ENCODE measurements around the gene IKZF5.

IKZF5 gene

DNA sequence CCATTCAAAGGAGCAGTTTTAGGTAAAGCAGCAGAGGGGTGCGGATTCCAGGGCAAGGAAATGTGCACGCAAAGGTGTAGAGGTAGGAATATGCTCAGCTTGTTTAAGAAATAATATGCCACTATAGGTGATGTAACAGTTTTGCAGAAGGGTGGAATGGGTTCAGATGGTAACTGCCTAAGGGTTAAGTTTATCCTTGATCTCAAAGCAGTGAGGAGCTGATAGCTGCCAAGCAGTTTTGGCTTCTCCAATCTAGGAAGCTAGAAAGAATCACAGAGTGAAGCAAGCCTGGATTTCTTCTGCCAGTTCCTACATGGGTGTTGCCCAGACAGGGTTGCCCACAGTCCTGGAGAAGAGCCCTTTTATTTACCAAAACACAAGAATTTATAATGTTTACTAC is 6.2 kb upstream of the IKZF5 start:
- no peak for DNase-seq

DNA sequence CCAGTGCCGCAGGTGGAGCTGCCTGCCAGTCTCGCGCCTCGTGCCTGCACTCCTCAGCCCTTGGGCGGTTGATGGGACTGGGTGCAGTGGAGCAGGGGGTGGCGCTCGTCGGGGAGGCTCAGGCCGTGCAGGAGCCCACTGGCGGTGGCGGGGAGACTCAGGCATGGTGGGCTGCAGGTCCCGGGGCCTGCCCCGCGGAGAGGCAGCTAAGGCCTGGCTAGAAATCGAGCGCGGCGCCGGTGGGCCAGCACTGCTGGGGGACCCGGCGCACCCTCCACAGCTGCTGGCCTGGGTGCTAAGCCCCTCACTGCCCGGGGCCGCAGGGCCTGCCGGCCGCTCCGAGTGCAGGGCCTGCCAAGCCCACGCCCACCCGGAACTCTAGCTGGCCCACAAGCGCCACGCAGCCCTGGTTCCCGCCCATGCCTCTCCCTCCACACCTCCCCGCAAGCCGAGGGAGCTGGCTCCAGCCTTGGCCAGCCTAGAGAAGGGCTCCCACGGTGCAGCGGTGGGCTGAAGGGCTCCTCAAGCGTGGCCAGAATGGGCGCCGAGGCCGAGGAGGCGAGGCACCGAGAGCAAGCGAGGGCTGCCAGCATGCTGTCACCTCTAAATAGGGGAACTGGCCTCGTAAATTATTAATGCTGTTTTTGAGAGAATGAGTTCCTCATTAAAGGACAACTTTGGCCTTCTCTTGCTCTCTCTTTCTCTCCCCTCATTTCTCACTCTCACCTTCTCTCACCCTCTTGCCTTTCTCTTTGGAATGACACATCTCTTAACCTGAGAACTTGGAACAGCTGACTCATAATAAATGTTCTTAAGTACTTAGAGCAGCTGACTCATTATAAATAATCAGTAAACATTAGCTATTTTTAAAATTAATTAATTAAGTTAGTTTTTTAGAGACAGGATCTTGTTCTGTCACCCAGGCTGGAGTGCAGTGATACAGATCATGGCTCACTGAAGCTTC is 5.1 kb upstream of the IKZF5 start:
- no peak for DNase-seq

DNA sequence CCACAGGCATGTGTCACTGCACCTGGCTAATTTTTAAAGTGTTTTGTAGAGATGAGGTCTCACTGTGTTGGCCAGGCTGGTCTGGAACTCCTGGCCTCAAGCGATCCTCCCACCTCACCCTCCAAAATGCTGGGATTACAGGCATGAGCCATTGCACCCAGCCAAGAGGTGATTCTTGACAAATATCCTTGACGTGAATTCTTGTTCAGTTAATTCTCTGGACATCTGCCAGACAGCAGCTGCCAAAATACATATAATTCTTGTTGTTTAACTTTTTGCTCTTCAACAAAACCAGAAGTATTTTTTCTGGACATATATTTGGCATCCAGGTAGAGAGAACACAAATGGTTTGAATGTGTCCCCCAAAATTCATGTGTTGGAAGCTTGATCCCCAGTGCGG is 3.4 kb upstream of the IKZF5 start:
- no peak for DNase-seq

DNA sequence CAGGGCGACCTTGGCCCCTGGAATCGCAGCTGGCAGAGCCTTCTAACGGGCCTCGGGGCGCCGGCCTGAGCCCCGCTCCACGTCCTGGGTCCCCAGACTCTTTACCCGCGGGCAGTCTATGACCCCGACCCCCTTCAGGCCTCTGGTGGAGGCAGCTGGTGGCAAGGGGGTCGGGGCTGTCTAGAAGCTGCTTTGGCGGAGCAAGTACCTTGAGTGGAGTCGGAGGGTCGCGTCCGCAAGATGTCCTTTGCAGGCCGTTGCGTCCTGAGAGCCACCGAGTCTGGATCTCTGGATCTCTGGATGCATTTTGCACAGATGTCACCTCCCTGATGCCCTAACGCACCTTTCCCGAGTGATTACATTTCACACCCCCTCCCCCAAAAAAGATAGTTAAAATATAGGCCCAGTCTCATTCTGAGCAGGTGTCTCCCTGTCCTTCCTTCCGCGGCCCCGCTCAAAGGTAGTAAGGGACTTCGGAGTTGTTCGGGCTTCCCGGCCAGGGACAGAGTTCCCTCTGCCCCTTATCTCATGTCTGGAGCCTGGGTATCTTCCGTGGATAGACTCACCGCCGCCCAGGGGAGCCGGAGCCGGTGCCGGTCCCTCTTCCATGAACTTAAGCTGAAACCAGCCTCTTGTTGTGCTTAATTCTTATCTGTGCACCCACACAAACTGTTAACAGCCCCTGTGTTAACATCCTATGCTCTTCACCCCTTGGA is 668 bp upstream of the IKZF5 start:
- DNase-seq = peak; percentile 17

GRCh38 chr10:123007558-123008354 is 839 bp downstream of the IKZF5 start:
- DNase-seq = peak; percentile 59

GRCh38 chr10:123004298-123004697 is 4.3 kb downstream of the IKZF5 start:
- no peak for DNase-seq

GRCh38 chr10:123001370-123001769 is 7.2 kb downstream of the IKZF5 start:
- DNase-seq = no peak

- DNase-seq = no peak
Observed at GRCh38 chr10:123000155-123000554, 8.4 kb downstream of the IKZF5 start.

GRCh38 chr10:122999347-122999746 is 9.2 kb downstream of the IKZF5 start:
- no peak for DNase-seq

GRCh38 chr10:122998934-122999333 is 9.7 kb downstream of the IKZF5 start:
- DNase-seq = no peak

- no peak for DNase-seq
Observed at GRCh38 chr10:122998360-122998917, 10.2 kb downstream of the IKZF5 start.

DNA sequence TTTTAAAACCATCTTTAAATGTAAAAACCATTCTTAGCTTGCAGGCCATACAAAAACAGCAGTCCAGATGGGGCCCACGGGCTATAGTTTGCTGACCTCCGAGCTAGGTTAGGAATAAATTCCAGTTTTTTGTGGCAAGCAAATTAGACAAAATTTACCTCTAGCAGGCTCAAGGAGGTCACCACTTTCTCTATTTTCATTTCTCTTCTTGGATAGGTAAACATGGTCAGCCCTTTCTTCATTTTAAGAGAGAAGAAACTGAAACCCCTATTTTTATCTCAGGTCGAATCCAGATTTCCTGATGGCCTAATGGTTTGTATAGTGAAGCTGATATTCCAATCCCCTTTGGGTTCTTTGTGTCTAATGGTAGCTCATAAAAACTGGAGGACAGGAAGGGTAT is 10.7 kb downstream of the IKZF5 start:
- no peak for DNase-seq

GRCh38 chr10:122995936-122996335 is 12.7 kb downstream of the IKZF5 start:
- DNase-seq = no peak

DNA sequence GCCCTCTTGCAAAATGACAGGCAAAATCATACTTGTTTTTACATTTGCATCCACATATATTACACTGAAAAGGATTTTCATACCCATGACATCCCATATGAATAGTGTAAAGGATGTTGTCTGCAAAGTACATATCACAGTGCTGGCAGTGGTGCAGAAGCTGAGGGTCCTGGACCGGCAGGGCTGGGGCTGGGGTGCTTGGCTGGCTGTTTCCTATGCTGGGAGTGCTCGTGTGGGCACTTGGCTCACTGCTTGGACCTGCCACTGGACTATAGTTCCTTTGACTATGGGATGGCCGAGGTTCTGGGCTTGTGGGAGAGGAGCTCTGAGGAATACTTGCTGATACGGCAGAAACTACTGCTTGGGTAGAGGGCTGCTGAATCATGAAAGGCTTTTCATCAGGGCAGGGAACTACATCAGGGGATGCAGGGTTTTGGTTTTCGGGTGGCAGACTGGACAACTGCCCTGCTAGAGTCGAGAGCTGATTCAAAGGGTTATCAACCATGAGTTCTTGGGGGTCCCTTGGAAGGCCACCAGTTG is 14.7 kb downstream of the IKZF5 start:
- no peak for DNase-seq

- DNase-seq = no peak
Observed at GRCh38 chr10:122992031-122992585, 16.5 kb downstream of the IKZF5 start.

DNA sequence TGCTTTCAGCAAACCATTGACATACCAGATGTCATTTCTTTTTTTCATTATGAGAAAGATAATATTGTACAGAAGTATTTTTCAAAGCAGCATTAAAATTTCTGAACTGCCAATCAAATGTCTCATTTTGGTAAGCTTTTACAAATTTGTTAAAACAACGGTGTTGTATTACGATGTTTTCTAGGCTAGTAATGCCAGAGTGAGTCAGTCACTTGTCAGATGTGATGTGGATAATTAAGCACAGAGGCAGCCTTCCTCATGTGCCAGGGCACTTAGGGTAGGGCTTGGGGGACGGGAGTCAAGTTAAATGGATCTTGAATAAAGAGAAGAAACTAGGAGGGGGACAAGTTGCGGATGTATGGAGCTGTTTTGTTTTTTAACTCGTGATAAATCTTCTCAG is 18.3 kb downstream of the IKZF5 start:
- DNase-seq = peak; percentile 4

DNA sequence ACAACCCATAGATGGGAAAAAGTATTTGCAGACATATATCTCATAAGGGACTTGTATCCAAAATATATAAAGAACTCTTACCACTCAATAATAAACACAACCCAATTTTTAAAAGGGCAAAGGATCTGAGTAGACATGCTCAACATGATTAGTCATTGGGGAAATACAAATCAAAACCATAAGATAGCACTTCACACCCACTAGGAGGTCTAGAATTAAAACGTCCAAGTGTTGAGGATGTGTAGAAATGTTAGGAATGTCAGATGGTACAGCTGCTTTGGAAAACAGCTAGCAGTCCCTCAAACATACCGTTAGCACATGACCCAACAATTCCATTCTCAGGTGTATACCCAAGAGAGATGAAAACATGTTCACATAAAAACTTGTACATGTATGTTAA is 20.1 kb downstream of the IKZF5 start:
- peak; percentile 23 for DNase-seq

GRCh38 chr10:122986335-122986734 is 22.3 kb downstream of the IKZF5 start:
- DNase-seq = no peak

- no peak for DNase-seq
Observed at GRCh38 chr10:122984708-122985107, 23.9 kb downstream of the IKZF5 start.

GRCh38 chr10:122983898-122984297 is 24.7 kb downstream of the IKZF5 start:
- no peak for DNase-seq

DNA sequence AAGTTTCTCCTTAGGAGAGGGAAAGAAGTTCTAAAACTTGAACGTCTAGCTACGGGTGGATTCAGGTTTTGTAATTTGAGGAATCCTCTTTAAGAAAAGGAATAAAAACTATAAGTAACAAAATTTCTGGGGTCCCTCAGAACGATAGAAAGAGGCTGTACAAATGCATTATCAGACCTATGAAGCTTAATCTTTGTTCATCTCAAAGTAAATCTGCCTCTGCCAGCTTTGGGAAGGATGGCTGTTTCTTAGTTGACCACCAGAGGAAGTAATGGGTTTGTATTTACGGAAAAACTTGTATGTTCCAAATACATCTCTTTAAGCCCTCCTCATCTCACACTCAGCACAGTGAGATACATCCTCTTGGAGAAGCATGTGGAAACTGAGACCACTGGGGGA is 27.5 kb downstream of the IKZF5 start:
- peak; percentile 50 for DNase-seq
